Stimulated activated naive CD8-positive, alpha-beta T cell treated with anti-CD3 and anti-CD28 coated beads, Interleukin-15, Interleukin-2, amounts not matched to agents 100 ng/mL and 50 ng/mL, for 24 hours (primary cell): ENCODE data around the gene QRFP.

ENCODE experiments used
- H3K27ac Mint-ChIP-seq: one replicate; pipeline ENCODE4 v1.8.0; 2021; ENCODE audit warnings: mild to moderate bottlenecking, mixed read lengths
- H3K27me3 Mint-ChIP-seq: one replicate; pipeline ENCODE4 v1.8.0; 2021; ENCODE audit warnings: mixed read lengths
- H3K36me3 Mint-ChIP-seq: one replicate; pipeline ENCODE4 v1.8.0; 2021; ENCODE audit warnings: low read depth, mixed read lengths
- H3K4me1 Mint-ChIP-seq: one replicate; pipeline ENCODE4 v1.8.0; 2021; ENCODE audit warnings: low read depth, mixed read lengths
- H3K4me3 Mint-ChIP-seq: one replicate; pipeline ENCODE4 v1.8.0; 2021; ENCODE audit warnings: mild to moderate bottlenecking, mixed read lengths
- H3K9me3 Mint-ChIP-seq: one replicate; pipeline ENCODE4 v1.8.0; 2021; ENCODE audit warnings: mixed read lengths

Gene QRFP

DNA sequence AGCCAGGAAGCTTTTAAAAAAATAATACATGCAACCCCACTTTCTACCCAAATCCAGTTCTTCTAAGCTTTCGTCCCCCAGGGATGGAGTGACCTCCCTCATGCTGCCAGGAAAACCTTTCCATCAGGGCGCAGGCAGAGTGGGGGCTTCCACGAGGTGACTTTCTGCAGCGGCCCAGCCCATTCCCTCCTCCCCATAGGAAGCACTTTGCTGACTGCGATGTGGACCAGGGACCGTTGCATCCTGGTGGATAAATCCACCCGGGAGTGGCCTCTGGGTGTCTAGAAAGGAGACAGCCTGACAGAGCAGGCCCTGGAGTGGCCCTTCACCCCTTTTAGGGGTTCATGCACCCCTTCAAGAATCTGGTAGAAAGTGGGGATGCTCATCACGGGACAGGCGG is 1.6 kb downstream of the QRFP start:
- H3K27ac Mint-ChIP-seq: no peak overlapping the region
- no peak overlapping the region for H3K4me3 Mint-ChIP-seq
- H3K4me1 Mint-ChIP-seq: no peaks in the 10 kb centered on the region
- H3K9me3 Mint-ChIP-seq: no peaks in the 10 kb centered on the region
- H3K27me3 Mint-ChIP-seq: no peaks in the 10 kb centered on the region
- no peaks in the 10 kb centered on the region for H3K36me3 Mint-ChIP-seq

GRCh38 chr9:130894546-130894945 is 2.1 kb downstream of the QRFP start:
- no peaks in the 10 kb centered on the region for H3K9me3 Mint-ChIP-seq
- H3K4me1 Mint-ChIP-seq: no peaks in the 10 kb centered on the region
- no peak overlapping the region for H3K4me3 Mint-ChIP-seq
- H3K27ac Mint-ChIP-seq: no peak overlapping the region
- no peaks in the 10 kb centered on the region for H3K27me3 Mint-ChIP-seq
- no peaks in the 10 kb centered on the region for H3K36me3 Mint-ChIP-seq

GRCh38 chr9:130893341-130894101 is 3.1 kb downstream of the QRFP start:
- H3K4me3 Mint-ChIP-seq: no peak overlapping the region
- H3K27ac Mint-ChIP-seq: no peak overlapping the region
- no peaks in the 10 kb centered on the region for H3K4me1 Mint-ChIP-seq
- H3K36me3 Mint-ChIP-seq: no peaks in the 10 kb centered on the region
- no peaks in the 10 kb centered on the region for H3K27me3 Mint-ChIP-seq
- H3K9me3 Mint-ChIP-seq: no peaks in the 10 kb centered on the region

DNA sequence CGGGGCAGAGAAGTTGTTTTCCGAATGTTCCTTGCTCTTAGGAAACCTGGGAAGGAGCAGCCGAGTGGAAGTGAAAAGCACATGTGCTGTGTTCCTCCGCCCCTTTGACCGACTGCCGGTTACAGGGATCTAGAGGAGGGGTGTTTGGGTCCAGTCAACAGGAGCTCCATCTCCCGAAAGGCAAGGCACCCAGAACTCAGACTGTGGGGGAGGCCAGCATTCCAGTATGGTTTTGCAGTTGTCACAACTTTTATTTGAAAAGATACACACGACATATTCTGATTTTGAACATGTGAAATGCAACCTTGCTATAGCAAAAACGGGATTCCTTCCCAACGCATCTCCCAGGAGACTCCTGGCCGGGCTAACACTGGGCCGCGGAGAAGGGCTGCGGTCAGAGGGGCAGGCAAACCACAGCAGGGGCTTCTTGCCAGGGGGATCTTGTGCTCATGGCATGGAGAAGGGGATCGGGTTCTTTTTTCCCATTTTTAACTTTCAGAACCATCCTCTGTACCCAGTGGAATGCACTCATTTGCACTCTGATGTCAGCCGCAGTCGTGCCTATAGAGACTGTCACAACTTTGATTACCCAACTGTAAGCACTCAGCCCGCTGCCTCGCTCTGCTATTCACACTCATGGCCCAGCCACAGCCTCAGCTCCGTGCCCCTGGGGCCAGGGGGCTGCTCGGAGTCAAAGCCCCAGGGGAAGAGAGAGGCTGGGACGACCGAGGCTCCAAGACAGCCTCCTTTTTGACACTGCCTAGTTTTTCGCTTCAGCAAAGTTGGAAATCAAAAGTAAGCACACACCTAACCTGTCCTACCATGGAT is 3.9 kb downstream of the QRFP start:
- no peak overlapping the region for H3K27ac Mint-ChIP-seq
- no peaks in the 10 kb centered on the region for H3K27me3 Mint-ChIP-seq
- peaks cover 4% of the 10 kb centered on the region for H3K36me3 Mint-ChIP-seq

GRCh38 chr9:130891688-130892476 is 4.7 kb downstream of the QRFP start:
- H3K27ac Mint-ChIP-seq: no peak overlapping the region
- no peaks in the 10 kb centered on the region for H3K27me3 Mint-ChIP-seq
- H3K9me3 Mint-ChIP-seq: no peaks in the 10 kb centered on the region
- H3K36me3 Mint-ChIP-seq: peaks cover 12% of the 10 kb centered on the region
- no peaks in the 10 kb centered on the region for H3K4me1 Mint-ChIP-seq
- H3K4me3 Mint-ChIP-seq: no peak overlapping the region

More for the DNA sequence above, 3.9 kb downstream of the QRFP start:
- Mint-ChIP-seq H3K9me3 (no peaks in the 10 kb centered on the region), H3K4me3 (no peak overlapping the region), H3K4me1 (no peaks in the 10 kb centered on the region)

DNA sequence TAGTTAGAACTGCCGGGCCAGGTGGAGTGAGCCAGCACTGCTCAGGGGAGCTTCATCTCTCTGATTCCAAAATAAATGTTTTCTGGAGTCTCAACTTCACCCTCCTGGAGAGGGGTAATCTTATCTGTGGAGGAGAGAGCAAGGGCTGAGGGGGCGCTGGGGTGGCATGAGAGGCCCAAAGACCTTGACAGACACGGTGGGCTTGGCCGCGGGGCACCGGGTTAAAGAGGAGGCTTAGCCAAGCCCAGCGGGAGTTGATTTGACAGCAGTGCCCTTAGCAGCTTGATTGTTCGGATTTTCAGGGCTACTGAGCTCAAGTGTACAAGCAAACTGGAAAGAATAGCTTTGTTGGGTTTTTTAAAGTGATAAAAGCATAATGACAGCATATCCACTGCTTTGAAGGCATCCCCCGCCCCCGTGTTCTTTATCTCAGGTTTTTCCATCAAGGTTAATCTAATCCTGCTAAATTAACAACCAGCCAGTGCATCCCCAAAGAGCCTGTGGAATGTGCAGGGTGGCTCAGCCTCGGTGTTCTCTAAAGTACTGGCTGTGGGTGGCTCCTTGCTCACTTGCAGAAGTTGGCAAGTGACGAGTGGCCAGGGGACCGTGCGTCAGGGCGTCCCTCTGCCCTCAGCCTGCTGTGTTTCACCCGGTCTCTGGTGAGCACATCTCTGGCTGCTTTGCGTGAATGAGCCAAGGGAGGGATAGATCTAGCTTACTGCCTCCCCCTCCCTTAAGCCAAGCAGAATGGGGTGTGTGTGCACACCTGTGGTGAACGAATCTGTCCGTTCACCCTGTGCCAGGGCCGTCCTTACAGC is 5.5 kb downstream of the QRFP start:
- Mint-ChIP-seq H3K27ac (no peak overlapping the region), H3K9me3 (no peaks in the 10 kb centered on the region), H3K4me3 (no peak overlapping the region), H3K36me3 (peaks cover 12% of the 10 kb centered on the region), H3K4me1 (no peaks in the 10 kb centered on the region), H3K27me3 (no peaks in the 10 kb centered on the region)

- no peaks in the 10 kb centered on the region for H3K27me3 Mint-ChIP-seq
- no peak overlapping the region for H3K27ac Mint-ChIP-seq
Measured at GRCh38 chr9:130890124-130890523, 6.5 kb downstream of the QRFP start.

GRCh38 chr9:130888146-130888885 is 8.3 kb downstream of the QRFP start:
- H3K36me3 Mint-ChIP-seq: peaks cover 28% of the 10 kb centered on the region
- no peaks in the 10 kb centered on the region for H3K27me3 Mint-ChIP-seq
- H3K27ac Mint-ChIP-seq: no peak overlapping the region
- H3K4me1 Mint-ChIP-seq: no peaks in the 10 kb centered on the region
- no peak overlapping the region for H3K4me3 Mint-ChIP-seq
- H3K9me3 Mint-ChIP-seq: no peaks in the 10 kb centered on the region

More at GRCh38 chr9:130890124-130890523, 6.5 kb downstream of the QRFP start:
- no peak overlapping the region for H3K4me3 Mint-ChIP-seq
- peaks cover 16% of the 10 kb centered on the region for H3K36me3 Mint-ChIP-seq
- no peaks in the 10 kb centered on the region for H3K9me3 Mint-ChIP-seq
- no peaks in the 10 kb centered on the region for H3K4me1 Mint-ChIP-seq

GRCh38 chr9:130887494-130888144 is 9.0 kb downstream of the QRFP start:
- Mint-ChIP-seq H3K36me3 (peaks cover 28% of the 10 kb centered on the region), H3K4me3 (no peak overlapping the region), H3K27me3 (no peaks in the 10 kb centered on the region), H3K9me3 (no peaks in the 10 kb centered on the region), H3K4me1 (no peaks in the 10 kb centered on the region), H3K27ac (no peak overlapping the region)

DNA sequence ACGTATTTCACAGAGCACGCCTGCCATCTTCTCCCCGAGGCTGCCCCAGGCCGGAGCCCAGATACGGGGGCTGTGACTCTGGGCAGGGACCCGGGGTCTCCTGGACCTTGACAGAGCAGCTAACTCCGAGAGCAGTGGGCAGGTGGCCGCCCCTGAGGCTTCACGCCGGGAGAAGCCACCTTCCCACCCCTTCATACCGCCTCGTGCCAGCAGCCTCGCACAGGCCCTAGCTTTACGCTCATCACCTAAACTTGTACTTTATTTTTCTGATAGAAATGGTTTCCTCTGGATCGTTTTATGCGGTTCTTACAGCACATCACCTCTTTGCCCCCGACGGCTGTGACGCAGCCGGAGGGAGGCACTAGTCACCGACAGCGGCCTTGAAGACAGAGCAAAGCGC is 9.6 kb downstream of the QRFP start:
- no peak overlapping the region for H3K27ac Mint-ChIP-seq
- H3K9me3 Mint-ChIP-seq: no peaks in the 10 kb centered on the region
- H3K4me1 Mint-ChIP-seq: no peaks in the 10 kb centered on the region
- no peaks in the 10 kb centered on the region for H3K27me3 Mint-ChIP-seq
- peaks cover 28% of the 10 kb centered on the region for H3K36me3 Mint-ChIP-seq
- H3K4me3 Mint-ChIP-seq: no peak overlapping the region

GRCh38 chr9:130885484-130886375 is 10.9 kb downstream of the QRFP start:
- H3K36me3 Mint-ChIP-seq: peaks cover 36% of the 10 kb centered on the region
- no peaks in the 10 kb centered on the region for H3K4me1 Mint-ChIP-seq
- no peak overlapping the region for H3K27ac Mint-ChIP-seq
- H3K27me3 Mint-ChIP-seq: no peaks in the 10 kb centered on the region
- H3K9me3 Mint-ChIP-seq: no peaks in the 10 kb centered on the region
- H3K4me3 Mint-ChIP-seq: no peak overlapping the region

- H3K27me3 Mint-ChIP-seq: no peaks in the 10 kb centered on the region
- peaks cover 38% of the 10 kb centered on the region for H3K36me3 Mint-ChIP-seq
- no peaks in the 10 kb centered on the region for H3K9me3 Mint-ChIP-seq
- H3K4me1 Mint-ChIP-seq: no peaks in the 10 kb centered on the region
- no peak overlapping the region for H3K27ac Mint-ChIP-seq
- no peak overlapping the region for H3K4me3 Mint-ChIP-seq
Measured at GRCh38 chr9:130884542-130885483, 11.8 kb downstream of the QRFP start.
